Stimulated activated naive CD8-positive, alpha-beta T cell treated with anti-CD3 and anti-CD28 coated beads, Interleukin-15, Interleukin-2, amounts not matched to agents 100 ng/mL and 50 ng/mL, for 24 hours (primary cell): Measurements from ENCODE around the gene DISC1.

Source experiments
- H3K27ac Mint-ChIP-seq: one replicate; pipeline ENCODE4 v1.8.0; 2021; ENCODE audit warnings: mild to moderate bottlenecking, mixed read lengths
- H3K27me3 Mint-ChIP-seq: one replicate; pipeline ENCODE4 v1.8.0; 2021; ENCODE audit warnings: mixed read lengths
- H3K36me3 Mint-ChIP-seq: one replicate; pipeline ENCODE4 v1.8.0; 2021; ENCODE audit warnings: low read depth, mixed read lengths
- H3K4me1 Mint-ChIP-seq: one replicate; pipeline ENCODE4 v1.8.0; 2021; ENCODE audit warnings: low read depth, mixed read lengths
- H3K4me3 Mint-ChIP-seq: one replicate; pipeline ENCODE4 v1.8.0; 2021; ENCODE audit warnings: mild to moderate bottlenecking, mixed read lengths
- H3K9me3 Mint-ChIP-seq: one replicate; pipeline ENCODE4 v1.8.0; 2021; ENCODE audit warnings: mixed read lengths

DISC1 gene

DNA sequence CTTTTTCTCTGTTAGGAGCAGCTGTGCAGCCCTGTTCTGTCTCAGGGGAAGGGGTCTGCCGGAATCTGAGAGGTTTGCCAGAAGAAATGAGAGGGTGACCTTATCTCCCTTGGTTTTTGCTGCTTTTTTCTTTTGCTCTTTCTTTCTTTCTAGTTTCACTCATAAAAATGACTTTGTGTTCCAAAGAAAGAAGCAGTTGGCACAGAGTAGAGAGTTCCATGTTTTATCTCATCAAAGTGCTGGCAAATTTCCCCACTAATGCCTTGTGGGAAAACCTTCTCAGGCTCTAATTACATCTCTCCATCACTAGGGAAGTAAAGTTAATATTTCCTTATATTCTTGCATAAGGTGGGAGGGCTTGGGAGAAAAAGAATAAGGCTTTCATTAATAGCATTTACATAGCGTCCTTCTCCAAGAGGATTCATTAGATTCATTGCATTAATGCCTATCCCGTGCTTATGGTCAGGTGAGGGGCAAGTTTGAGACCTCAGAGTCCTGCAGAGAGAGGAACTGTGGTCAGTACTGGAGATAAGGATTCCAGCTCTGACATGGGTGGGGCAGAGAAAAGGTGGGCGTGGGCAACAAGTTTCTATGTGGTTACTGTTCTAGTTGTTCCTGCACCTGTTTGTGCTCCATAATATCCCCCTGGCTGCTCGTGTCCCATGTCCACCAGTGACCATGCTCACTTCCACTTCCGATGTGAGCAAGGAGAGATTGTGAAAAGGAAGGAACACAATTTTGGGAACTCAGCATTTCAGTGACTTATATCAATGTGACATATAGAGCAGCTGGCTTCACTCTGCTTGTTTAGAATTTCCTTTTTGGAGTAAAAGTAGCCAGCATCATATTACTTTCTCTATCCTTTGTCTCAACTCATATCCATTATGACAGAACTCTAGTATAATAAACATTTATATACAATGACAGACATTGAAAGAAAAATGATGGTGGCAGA lies 79.5 kb downstream of the DISC1 start:
- Mint-ChIP-seq H3K4me3 (no peak overlapping the region), H3K36me3 (peaks cover 23% of the 10 kb centered on the region), H3K9me3 (no peaks in the 10 kb centered on the region), H3K4me1 (no peaks in the 10 kb centered on the region), H3K27me3 (no peaks in the 10 kb centered on the region), H3K27ac (no peak overlapping the region)

GRCh38 chr1:231706934-231707333 lies 80.3 kb downstream of the DISC1 start:
- no peaks in the 10 kb centered on the region for H3K4me1 Mint-ChIP-seq
- H3K27me3 Mint-ChIP-seq = no peaks in the 10 kb centered on the region
- peaks cover 22% of the 10 kb centered on the region for H3K36me3 Mint-ChIP-seq
- H3K27ac Mint-ChIP-seq = no peak overlapping the region
- no peak overlapping the region for H3K4me3 Mint-ChIP-seq
- no peaks in the 10 kb centered on the region for H3K9me3 Mint-ChIP-seq

DNA sequence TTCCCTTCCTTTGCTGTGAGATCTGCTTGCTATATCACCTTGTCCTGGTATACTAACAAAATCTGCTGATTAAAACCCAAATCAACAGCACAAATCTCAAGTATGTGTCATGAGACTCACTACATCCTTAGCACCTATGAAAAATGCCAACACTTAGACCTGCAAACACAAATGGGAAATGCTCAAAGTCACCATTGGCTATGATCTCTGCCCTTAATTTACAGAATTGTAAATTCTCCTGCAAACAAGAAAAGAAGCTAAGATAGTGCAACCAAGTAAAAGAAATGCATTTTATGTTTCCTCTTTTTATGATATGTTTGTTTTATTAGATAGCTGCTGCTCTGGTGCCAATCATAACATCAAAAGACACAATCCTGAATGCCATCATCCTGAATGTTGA lies 80.8 kb downstream of the DISC1 start:
- Mint-ChIP-seq H3K27ac (no peak overlapping the region), H3K4me1 (no peaks in the 10 kb centered on the region), H3K36me3 (peaks cover 17% of the 10 kb centered on the region), H3K27me3 (no peaks in the 10 kb centered on the region), H3K4me3 (no peak overlapping the region), H3K9me3 (no peaks in the 10 kb centered on the region)

- Mint-ChIP-seq H3K9me3 (peaks cover 4% of the 10 kb centered on the region), H3K4me1 (no peaks in the 10 kb centered on the region), H3K4me3 (no peak overlapping the region), H3K36me3 (peaks cover 10% of the 10 kb centered on the region), H3K27ac (no peak overlapping the region), H3K27me3 (no peaks in the 10 kb centered on the region)
These were observed 81.8 kb downstream of the DISC1 start for GRCh38 chr1:231708394-231708793.

- Mint-ChIP-seq H3K36me3 (peaks cover 9% of the 10 kb centered on the region), H3K27ac (no peak overlapping the region), H3K4me1 (no peaks in the 10 kb centered on the region)
These were observed 87.8 kb downstream of the DISC1 start for GRCh38 chr1:231714440-231714839.

GRCh38 chr1:231715816-231716722 lies 89.5 kb downstream of the DISC1 start:
- H3K4me3 Mint-ChIP-seq = no peak overlapping the region
- peaks cover 6% of the 10 kb centered on the region for H3K36me3 Mint-ChIP-seq
- H3K27me3 Mint-ChIP-seq = no peaks in the 10 kb centered on the region
- peaks cover 7% of the 10 kb centered on the region for H3K4me1 Mint-ChIP-seq
- H3K9me3 Mint-ChIP-seq = peaks cover 4% of the 10 kb centered on the region
- no peak overlapping the region for H3K27ac Mint-ChIP-seq

More at GRCh38 chr1:231714440-231714839, 87.8 kb downstream of the DISC1 start:
- Mint-ChIP-seq H3K9me3 (peaks cover 4% of the 10 kb centered on the region), H3K4me3 (no peak overlapping the region), H3K27me3 (no peaks in the 10 kb centered on the region)

DNA sequence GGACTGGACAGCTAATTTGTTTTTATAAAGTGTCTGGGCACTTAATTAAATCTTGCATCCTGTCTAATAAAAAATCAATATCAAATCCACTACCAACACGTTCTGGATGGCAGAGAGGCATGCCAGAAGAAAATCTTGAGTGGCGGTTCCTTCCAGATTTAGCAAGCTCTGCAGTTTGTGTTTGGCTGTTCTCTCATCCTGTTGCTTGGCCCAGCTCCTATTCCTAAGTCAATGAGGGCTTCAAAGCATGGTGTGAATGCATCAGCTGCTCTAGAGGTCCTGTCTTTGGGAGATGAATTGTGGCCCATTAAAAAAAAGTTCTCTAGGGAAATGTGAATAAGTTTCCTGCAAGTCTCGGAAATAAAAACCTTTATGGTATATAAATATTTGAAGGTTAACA lies 90.3 kb downstream of the DISC1 start:
- Mint-ChIP-seq H3K4me1 (peaks cover 7% of the 10 kb centered on the region), H3K27ac (no peak overlapping the region), H3K36me3 (peaks cover 8% of the 10 kb centered on the region), H3K9me3 (peaks cover 4% of the 10 kb centered on the region), H3K4me3 (no peak overlapping the region), H3K27me3 (no peaks in the 10 kb centered on the region)

GRCh38 chr1:231719485-231720183 lies 93.0 kb downstream of the DISC1 start:
- peaks cover 7% of the 10 kb centered on the region for H3K4me1 Mint-ChIP-seq
- H3K9me3 Mint-ChIP-seq = no peaks in the 10 kb centered on the region
- no peaks in the 10 kb centered on the region for H3K27me3 Mint-ChIP-seq
- H3K4me3 Mint-ChIP-seq = no peak overlapping the region
- H3K36me3 Mint-ChIP-seq = peaks cover 12% of the 10 kb centered on the region
- H3K27ac Mint-ChIP-seq = peak overlapping the region; percentile 13

GRCh38 chr1:231720652-231721325 lies 94.2 kb downstream of the DISC1 start:
- H3K36me3 Mint-ChIP-seq = peaks cover 12% of the 10 kb centered on the region
- H3K4me1 Mint-ChIP-seq = peaks cover 7% of the 10 kb centered on the region
- no peak overlapping the region for H3K27ac Mint-ChIP-seq
- H3K9me3 Mint-ChIP-seq = no peaks in the 10 kb centered on the region
- H3K27me3 Mint-ChIP-seq = no peaks in the 10 kb centered on the region
- H3K4me3 Mint-ChIP-seq = no peak overlapping the region

- Mint-ChIP-seq H3K36me3 (peaks cover 10% of the 10 kb centered on the region), H3K27ac (no peak overlapping the region), H3K9me3 (no peaks in the 10 kb centered on the region), H3K27me3 (no peaks in the 10 kb centered on the region), H3K4me3 (no peak overlapping the region), H3K4me1 (peaks cover 7% of the 10 kb centered on the region)
These were observed 94.8 kb downstream of the DISC1 start for GRCh38 chr1:231721436-231721835.

- H3K4me3 Mint-ChIP-seq = no peak overlapping the region
- peaks cover 7% of the 10 kb centered on the region for H3K4me1 Mint-ChIP-seq
- peaks cover 9% of the 10 kb centered on the region for H3K36me3 Mint-ChIP-seq
- no peak overlapping the region for H3K27ac Mint-ChIP-seq
- H3K27me3 Mint-ChIP-seq = no peaks in the 10 kb centered on the region
- no peaks in the 10 kb centered on the region for H3K9me3 Mint-ChIP-seq
These were observed 95.8 kb downstream of the DISC1 start for GRCh38 chr1:231722356-231722755.

DNA sequence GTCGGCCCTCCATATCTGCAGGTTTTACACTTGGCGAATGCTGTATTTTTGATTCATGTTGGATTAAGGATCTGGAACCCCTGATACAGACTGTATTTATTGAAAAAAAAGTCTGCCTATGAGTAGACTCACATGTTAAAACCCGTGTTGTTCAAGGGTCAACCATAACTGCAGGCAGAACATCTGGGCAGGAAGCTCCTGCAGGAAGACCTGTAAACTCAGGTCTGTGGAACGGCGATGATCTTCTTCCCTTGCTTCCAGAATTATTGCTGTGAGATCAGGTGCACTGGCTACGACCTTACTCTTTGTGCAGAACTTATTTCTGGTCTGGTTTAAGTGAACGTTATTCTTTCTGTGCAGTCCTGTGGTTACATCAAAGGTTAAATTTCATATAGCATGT lies 96.6 kb downstream of the DISC1 start:
- no peaks in the 10 kb centered on the region for H3K27me3 Mint-ChIP-seq
- H3K36me3 Mint-ChIP-seq = peaks cover 9% of the 10 kb centered on the region
- H3K9me3 Mint-ChIP-seq = no peaks in the 10 kb centered on the region
- H3K4me1 Mint-ChIP-seq = peaks cover 7% of the 10 kb centered on the region
- no peak overlapping the region for H3K4me3 Mint-ChIP-seq
- no peak overlapping the region for H3K27ac Mint-ChIP-seq

DNA sequence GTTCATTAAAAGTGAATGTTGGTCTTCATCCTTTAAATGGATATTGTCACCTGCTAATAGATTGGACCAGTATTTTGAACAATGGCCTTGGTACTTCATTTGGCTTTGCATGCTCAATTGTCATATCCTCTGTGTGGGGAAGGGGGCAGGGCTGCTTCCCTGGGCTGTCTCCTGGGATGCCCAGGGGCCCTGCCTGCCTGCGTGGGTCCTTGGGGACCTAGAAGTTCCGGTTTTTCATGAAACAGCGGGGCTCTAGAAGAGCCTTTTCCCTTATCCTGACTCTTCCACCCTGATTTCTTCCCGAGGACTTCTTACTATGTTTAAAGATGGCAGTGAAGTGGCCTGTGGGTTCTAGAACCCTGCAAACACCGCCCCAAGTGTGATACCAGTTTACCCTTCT lies 97.5 kb downstream of the DISC1 start:
- Mint-ChIP-seq H3K36me3 (peaks cover 9% of the 10 kb centered on the region), H3K9me3 (no peaks in the 10 kb centered on the region)

More for the DNA sequence above, 97.5 kb downstream of the DISC1 start:
- Mint-ChIP-seq H3K4me1 (peaks cover 7% of the 10 kb centered on the region), H3K27me3 (no peaks in the 10 kb centered on the region), H3K27ac (no peak overlapping the region), H3K4me3 (no peak overlapping the region)
